Measurements from ENCODE around the gene ADAMTS17. TPM values are rescaled to one million over a fixed set of nuclear protein-coding genes. Genes with fewer than 3 reads are reported as not detected.

The ADAMTS17 gene
- total RNA-seq, 1 experiment from 2014 or later = 1.8 TPM

- TF ChIP-seq ARID4B (CRISPR knock-in tag; IDR thresholded peaks at IDR 0.05; ENCODE audit: borderline replicate concordance) (no peak), ATF1 (CRISPR knock-in tag; IDR thresholded peaks at IDR 0.05) (no peak), PRDM15 (CRISPR knock-in tag; IDR thresholded peaks at IDR 0.05) (no peak), NFATC4 (CRISPR knock-in tag; IDR thresholded peaks at IDR 0.05) (no peak), ZNF512 (CRISPR knock-in tag; IDR thresholded peaks at IDR 0.05; ENCODE audit: borderline replicate concordance) (no peak)
Observed at GRCh38 chr15:100175406-100176114, 166.2 kb downstream of the ADAMTS17 start (continued).

GRCh38 chr15:100174904-100175275, 166.9 kb downstream of the ADAMTS17 start:
- ATAC-seq (no peak), DNase-seq (ENCODE audit: low spot score) (no peak)
- Mint-ChIP-seq H3K4me3 (no peak overlapping the region), H3K27ac (no peak overlapping the region), H3K36me3 (no peaks in the 10 kb centered on the region; the same call in 1 of the 2 replicates), H3K4me1 (peaks cover 15% of the 10 kb centered on the region), H3K9me3 (peaks cover 16% of the 10 kb centered on the region), H3K27me3 (ENCODE audit: low read depth) (no peaks in the 10 kb centered on the region)
- POLR2A ChIA-PET = no interaction called here
- CTCF ChIA-PET = no interaction called here
- TF ChIP-seq GABPB1 (CRISPR knock-in tag; IDR thresholded peaks at IDR 0.05) = no peak
- TF ChIP-seq HMGXB4 (CRISPR knock-in tag; IDR thresholded peaks at IDR 0.05) = no peak
- TF ChIP-seq ATF3 (CRISPR knock-in tag; conservative IDR thresholded peaks at IDR 0.05) = no peak
- TF ChIP-seq FOXJ3 (CRISPR knock-in tag; IDR thresholded peaks at IDR 0.05; ENCODE audit: borderline replicate concordance) = no peak
- no peak for TF ChIP-seq EMX1 (CRISPR knock-in tag; IDR thresholded peaks at IDR 0.05)
- TF ChIP-seq ZNF532 (CRISPR knock-in tag; IDR thresholded peaks at IDR 0.05; ENCODE audit: borderline replicate concordance) = no peak
- no peak for TF ChIP-seq HMGA2 (CRISPR knock-in tag; IDR thresholded peaks at IDR 0.05)
- no peak for TF ChIP-seq E2F4 (CRISPR knock-in tag; IDR thresholded peaks at IDR 0.05; ENCODE audit: borderline replicate concordance, low read depth)
- no peak for TF ChIP-seq ZNF425 (CRISPR knock-in tag; conservative IDR thresholded peaks at IDR 0.05)
- TF ChIP-seq MYBL2 (CRISPR knock-in tag; IDR thresholded peaks at IDR 0.05) = no peak
